HG02623 (cell line): ENCODE measurements around the gene MPDU1.

Source experiments
- ATAC-seq: cut with Tn5 transposase; IDR thresholded peaks from one replicate; pipeline ENCODE4 v1.9.1; 2021; ENCODE audit warnings: moderate library complexity; ENCODE audit not compliant: unreplicated experiment

MPDU1 gene

DNA sequence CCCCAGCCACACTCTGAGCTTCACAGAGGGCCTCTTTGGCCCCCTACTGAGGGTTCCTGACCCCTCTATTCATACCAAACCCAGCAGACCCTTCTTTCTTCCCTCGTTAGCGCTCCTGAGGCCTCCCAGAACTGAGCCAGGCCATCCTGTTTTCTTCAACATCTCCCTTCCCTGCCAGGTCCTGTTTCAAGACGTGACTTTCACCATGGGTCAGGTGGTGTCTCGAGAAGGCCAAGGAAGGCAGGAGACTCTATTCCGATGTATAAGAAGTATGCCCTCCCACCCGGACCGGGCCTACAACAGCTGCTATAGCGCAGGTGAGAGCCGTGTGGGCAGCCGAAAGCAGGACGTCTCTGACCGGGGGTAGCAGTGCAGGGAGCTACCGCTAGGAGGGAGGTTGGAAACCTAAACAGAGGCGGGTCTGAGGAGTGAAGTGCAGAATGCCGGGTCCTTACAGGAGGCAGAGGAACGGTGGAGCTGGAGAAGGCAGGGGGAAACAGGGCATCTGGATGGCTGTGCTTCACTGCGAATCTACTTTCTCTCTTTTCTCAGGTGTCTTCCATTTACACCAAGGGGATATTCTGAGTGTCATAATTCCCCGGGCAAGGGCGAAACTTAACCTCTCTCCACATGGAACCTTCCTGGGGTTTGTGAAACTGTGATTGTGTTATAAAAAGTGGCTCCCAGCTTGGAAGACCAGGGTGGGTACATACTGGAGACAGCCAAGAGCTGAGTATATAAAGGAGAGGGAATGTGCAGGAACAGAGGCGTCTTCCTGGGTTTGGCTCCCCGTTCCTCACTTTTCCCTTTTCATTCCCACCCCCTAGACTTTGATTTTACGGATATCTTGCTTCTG is 23.3 kb upstream of the MPDU1 start:
- ATAC-seq, result no peak

DNA sequence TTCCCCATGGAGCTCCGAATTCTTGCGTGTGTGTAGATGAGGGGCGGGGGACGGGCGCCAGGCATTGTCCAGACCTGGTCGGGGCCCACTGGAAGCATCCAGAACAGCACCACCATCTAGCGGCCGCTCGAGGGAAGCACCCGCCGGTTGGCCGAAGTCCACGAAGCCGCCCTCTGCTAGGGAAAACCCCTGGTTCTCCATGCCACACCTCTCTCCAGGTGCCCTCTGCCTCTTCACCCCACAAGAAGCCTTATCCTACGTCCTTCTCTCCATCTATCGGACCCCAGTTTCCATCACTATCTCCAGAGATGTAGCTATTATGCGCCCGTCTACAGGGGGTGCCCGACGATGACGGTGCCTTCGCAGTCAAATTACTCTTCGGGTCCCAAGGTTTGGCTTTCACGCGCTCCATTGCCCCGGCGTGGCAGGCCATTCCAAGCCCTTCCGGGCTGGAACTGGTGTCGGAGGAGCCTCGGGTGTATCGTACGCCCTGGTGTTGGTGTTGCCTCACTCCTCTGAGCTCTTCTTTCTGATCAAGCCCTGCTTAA is 22.6 kb upstream of the MPDU1 start:
- ATAC-seq, result peak; percentile 41

DNA sequence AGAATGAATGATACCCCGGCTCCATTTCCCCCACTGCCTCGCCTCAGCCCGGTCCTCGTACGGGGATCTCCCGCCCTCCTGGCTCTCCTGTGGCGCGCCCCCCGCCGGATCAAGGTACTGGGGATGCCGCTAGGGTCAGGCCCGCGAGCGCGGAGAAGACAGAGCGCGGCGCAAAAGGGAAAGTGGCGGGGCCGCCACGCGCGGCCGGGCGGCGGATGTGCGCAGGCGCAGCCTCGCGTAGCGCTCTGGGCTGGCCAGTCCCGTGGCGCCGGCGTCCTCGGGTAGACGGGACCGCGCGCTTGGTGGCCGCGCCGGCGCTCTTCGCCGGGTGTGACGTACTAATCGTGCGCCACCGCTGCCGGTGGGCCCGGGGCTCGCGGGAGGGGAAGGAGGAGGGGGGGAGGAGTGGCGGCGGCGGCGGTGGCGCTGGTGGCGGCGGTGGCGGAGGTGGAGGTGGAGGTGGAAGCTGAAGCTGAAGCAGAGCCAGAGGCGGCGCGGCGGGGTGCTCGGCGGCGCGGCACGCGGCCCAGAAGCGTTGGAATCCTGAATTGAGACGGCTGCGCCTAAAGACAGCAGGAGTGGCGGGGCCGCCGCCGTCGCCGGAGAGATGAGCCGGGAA is 22.0 kb upstream of the MPDU1 start, which contains the start of gene SENP3:
Gene SENP3, plus strand, starts transcription at position 331 of the 619 bp plus-strand sequence. CDS start 1,158 bp downstream, outside the sequence.
- ATAC-seq, result peak; percentile 65

DNA sequence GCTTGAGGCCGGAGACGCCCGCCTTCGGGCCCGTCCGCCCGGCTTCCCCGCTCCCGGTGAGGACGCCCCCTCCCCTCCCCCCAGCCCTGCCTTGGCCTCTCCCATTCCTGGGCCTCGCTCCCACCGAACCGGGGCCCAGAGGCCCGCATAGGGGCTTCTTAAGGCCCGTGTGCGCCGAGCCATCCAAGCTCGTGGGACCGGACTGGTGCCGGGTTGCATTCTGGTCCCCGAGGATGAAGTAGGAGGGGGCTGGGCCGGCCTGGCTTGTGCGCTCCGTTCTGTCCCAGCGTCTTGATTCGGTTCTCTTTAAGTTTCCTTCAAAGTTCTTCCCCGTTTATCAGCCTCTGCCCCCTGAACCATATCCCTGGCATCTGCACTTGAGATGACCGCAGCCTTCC is 21.4 kb upstream of the MPDU1 start:
- no peak for ATAC-seq

DNA sequence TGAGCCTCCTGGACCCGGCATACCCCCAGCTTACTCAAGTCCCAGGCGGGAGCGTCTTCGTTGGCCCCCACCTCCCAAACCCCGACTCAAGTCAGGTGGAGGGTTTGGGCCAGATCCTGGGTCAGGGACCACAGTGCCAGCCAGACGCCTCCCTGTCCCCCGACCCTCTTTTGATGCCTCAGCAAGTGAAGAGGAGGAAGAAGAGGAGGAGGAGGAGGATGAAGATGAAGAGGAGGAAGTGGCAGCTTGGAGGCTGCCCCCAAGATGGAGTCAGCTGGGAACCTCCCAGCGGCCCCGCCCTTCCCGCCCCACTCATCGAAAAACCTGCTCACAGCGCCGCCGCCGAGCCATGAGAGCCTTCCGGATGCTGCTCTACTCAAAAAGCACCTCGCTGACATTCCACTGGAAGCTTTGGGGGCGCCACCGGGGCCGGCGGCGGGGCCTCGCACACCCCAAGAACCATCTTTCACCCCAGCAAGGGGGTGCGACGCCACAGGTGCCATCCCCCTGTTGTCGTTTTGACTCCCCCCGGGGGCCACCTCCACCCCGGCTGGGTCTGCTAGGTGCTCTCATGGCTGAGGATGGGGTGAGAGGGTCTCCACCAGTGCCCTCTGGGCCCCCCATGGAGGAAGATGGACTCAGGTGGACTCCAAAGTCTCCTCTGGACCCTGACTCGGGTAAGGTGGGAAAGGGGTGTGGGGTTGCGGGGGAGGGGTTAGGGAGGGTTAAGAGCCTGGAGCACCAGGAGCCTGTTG is 20.4 kb upstream of the MPDU1 start:
- ATAC-seq, result no peak

DNA sequence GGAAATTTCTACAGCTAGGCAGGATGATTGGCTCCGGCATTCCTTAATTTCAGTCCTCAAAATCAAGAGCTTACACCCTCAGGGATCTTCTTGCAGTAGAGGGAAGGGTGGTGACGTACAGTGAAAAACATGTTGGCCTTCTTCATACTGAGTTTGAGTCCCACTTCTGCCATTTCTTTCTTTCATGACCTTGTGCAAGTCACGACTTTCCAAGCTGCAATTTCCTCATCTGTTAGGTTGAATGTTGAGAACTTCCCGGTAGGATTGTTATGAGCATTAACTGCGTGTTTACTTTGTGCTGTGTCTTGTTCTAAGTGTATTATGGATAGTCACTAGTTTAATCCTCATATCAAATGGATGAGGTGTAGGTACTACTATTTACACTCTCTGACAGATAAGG is 14.1 kb upstream of the MPDU1 start:
- no peak for ATAC-seq

DNA sequence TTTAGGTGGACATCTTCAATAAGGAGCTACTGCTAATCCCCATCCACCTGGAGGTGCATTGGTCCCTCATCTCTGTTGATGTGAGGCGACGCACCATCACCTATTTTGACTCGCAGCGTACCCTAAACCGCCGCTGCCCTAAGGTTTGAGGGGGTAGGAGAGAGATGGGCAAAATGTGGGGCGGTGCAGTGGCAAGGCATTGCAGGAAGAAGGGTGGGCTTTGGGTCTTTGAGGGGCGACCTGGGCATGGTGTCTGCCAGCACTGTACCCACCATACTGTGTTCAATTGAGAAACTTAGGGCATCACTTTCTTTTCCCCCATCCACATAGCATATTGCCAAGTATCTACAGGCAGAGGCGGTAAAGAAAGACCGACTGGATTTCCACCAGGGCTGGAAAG is 13.3 kb upstream of the MPDU1 start:
- ATAC-seq, result no peak

DNA sequence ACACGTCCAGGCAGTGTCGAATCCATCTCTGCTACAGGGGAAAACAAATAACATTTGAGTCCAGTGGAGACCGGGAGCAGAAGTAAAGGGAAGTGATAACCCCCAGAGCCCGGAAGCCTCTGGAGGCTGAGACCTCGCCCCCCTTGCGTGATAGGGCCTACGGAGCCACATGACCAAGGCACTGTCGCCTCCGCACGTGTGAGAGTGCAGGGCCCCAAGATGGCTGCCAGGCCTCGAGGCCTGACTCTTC is 11.4 kb upstream of the MPDU1 start:
- no peak for ATAC-seq

DNA sequence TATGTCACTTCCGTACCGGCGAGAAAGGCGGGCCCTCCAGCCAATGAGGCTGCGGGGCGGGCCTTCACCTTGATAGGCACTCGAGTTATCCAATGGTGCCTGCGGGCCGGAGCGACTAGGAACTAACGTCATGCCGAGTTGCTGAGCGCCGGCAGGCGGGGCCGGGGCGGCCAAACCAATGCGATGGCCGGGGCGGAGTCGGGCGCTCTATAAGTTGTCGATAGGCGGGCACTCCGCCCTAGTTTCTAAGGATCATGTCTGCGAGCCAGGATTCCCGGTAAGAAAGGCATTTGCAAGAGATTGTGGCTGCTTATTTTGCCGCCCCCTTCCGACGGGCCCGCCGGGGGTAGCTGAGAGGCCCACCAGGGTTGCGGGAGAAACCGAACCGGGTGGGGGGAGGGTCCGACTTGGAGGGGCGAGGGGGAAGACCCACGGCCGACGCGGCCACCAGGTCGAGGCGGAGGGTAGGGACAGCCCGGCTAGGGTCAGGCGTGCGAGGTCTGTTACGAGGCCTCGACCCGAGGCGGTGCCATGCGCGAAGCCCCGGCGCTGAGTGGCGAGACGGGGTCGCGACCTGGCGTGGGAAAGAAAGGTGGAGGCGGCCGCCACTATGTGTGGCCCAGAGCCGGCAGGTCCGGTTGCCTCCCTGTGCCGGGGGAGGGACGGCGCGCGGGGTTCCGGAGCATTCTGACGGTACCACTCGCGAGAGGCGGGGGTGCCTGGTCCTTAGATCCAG is 10.9 kb upstream of the MPDU1 start:
- ATAC-seq, result peak; percentile 85

DNA sequence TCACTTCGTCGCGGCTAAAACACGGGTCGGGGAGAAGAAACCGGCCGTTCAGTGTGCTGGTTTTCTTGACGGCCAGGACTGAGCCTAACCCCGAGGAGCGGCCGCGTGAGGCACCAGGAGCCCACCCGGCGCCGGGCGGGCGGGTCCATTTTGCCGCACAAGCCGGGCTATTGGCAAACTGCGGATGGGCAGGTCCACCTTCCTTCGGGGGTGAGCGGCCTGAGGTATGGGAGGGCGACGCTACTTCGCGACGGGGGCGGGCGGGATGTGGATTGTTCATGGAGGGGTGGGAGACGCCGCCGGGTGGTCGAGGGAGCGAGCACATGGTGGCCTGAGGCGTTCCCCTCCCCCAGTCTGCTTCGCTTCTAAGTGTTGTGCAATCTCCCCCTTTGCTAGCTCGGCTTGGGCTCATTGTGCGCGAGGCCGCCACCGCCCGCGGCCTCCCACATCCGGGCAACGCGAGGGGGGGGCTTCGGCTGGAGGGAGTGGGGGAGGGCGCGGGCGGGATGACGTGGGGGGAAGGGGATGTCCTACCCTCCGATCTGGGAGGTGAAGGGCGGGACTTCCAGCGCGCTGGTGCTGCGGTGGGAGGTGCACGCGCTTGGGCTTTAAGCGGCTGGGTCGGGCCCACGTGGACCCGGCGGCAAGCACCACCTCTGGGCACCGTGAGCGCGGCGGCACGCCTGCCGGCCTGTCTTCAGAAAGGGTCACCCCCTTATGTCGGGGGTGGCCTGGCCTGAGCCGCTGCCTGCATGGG is 10.2 kb upstream of the MPDU1 start:
- ATAC-seq, result no peak

DNA sequence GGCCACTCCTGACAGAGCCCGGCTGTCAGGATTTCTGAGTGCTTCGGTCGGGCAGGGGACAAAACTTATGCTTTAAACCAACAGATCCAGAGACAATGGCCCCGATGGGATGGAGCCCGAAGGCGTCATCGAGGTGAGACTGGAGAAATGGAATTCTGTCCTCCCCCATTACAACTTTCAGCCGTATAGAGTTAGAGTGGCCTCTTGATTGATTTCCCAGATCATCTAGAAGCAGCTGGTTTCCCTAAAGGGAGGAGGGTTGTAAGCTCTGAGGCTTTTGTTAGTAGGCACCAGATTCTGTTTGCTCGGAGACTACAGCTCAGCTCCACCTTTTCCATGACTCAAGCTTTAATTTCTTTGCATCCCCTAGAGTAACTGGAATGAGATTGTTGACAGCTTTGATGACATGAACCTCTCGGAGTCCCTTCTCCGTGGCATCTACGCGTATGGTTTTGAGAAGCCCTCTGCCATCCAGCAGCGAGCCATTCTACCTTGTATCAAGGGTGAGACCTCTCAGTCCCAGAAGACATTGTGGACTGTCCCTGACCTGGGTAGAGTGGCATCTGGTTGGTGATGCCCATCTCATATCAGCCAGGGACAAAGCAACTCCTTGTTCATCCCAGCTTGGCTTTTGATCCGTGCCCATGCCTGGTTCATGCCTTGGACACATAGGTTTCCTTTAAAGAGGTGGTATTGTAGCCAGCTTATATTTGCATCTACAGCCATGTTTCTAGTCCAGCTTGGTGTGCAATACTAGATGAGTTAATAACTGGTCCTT is 9.3 kb upstream of the MPDU1 start:
- ATAC-seq, result no peak

DNA sequence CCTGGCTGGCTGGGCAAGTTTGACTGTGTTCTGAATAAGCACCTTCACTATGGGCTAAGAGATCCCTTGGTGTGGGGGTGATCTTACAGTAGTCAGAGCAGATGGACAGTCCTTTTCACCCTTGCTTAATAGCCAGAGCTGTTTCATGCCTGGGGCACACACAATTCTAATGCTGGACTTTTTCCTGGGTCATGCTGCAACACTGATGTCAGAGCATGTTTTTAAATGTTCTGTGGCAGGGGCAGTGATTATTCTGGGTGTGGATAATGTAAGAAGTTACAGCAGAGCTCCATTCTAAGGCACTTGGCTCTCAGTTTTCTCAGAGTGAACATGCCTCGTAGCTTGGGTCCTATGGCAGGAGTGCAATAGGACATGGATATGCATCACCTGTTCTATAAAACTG is 8.2 kb upstream of the MPDU1 start:
- ATAC-seq, result no peak

DNA sequence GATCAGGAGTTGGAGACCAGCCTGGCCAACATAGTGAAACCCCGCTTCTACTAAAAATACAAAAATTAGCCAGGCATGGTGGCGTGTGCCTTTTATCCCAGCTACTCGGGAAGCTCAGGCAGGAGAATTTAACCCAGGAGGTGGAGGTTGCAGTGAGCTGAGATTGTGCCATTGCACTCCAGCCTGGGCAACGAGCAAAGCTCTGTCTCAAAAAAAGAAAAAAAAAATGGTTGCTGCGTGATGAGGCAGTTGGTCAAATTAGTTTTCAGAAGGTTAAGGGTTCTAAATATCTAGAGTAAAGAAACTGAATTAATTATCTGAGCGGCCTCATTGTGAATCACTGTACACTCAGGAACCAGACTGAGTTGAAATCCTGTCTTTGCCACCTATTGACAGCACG is 7.7 kb upstream of the MPDU1 start:
- no peak for ATAC-seq

DNA sequence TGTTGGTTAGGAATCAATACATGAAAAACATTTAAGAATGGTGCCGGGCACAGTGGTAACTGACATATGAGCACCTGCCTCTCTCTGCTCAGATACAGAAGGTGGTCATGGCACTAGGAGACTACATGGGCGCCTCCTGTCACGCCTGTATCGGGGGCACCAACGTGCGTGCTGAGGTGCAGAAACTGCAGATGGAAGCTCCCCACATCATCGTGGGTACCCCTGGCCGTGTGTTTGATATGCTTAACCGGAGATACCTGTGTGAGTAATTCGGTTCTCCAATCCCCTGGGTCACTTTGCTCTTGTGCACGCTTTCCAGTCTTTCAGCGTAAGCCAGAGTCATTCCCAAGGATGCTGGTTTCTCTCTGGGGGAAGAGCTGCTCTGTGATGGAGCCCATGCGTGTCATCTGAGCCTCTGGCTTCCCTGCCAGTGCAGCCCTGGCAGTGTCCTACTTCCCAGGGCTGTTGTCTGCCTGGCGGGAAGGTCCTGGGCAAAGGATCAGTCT is 7.2 kb upstream of the MPDU1 start:
- ATAC-seq, result no peak

DNA sequence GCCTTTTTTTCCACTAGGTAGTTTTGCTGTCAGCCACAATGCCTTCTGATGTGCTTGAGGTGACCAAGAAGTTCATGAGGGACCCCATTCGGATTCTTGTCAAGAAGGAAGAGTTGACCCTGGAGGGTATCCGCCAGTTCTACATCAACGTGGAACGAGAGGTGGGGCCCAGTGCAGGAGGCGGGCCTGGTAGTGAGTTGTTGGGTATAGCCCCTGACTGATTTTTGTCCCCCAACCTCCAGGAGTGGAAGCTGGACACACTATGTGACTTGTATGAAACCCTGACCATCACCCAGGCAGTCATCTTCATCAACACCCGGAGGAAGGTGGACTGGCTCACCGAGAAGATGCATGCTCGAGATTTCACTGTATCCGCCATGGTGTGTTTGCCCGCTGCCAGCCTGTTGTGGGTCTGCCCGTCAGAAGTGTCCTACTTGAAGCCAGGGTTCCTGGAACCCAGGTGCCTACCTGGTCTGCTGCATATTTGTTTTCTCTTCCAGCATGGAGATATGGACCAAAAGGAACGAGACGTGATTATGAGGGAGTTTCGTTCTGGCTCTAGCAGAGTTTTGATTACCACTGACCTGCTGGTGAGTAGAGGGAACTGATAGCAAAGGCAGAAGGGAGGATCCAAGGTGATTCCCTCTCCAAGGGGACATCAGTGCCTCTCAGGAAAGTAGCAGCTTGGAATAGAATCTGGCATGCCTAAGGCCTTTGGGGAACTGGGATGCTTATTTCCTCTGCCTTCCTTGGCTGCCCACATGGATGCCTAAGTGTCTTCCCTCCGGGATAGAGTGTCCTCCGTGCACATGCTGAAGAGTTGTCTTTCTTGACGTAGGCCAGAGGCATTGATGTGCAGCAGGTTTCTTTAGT is 6.1 kb upstream of the MPDU1 start:
- ATAC-seq, result no peak

DNA sequence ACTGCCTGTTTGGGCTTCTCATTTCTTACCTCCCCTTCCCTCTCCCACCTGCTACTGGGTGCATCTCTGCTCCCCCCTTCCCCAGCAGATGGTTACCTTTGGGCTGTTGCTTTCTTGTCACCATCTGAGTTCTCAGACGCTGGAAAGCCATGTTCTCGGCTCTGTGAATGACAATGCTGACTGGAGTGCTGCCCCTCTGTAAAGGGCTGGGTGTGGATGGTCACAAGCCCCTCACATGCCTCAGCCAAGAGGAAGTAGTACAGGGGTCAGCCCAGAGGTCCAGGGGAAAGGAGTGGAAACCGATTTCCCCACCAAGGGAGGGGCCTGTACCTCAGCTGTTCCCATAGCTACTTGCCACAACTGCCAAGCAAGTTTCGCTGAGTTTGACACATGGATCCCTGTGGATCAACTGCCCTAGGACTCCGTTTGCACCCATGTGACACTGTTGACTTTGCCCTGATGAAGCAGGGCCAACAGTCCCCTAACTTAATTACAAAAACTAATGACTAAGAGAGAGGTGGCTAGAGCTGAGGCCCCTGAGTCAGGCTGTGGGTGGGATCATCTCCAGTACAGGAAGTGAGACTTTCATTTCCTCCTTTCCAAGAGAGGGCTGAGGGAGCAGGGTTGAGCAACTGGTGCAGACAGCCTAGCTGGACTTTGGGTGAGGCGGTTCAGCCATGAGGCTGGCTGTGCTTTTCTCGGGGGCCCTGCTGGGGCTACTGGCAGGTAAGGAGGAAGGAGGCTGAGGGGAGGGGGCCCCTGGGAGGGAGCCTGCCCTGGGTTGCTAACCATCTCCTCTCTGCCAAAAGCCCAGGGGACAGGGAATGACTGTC is 4.4 kb upstream of the MPDU1 start, which contains the start of gene CD68:
Gene CD68, plus strand, starts transcription at position 638 of the 833 bp plus-strand sequence. Its CDS starts 40 bp downstream, at position 678.
- no peak for ATAC-seq

DNA sequence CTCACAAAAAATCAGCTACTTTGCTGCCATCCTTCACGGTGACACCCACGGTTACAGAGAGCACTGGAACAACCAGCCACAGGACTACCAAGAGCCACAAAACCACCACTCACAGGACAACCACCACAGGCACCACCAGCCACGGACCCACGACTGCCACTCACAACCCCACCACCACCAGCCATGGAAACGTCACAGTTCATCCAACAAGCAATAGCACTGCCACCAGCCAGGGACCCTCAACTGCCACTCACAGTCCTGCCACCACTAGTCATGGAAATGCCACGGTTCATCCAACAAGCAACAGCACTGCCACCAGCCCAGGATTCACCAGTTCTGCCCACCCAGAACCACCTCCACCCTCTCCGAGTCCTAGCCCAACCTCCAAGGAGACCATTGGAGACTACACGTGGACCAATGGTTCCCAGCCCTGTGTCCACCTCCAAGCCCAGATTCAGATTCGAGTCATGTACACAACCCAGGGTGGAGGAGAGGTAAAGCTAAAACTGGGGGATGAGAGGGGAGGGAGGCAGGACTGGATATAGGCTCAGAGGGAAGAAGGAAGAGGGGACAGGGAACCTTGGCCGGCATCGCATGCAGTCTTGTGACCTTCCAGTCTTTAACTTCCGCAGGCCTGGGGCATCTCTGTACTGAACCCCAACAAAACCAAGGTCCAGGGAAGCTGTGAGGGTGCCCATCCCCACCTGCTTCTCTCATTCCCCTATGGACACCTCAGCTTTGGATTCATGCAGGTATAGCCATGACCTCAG is 3.6 kb upstream of the MPDU1 start:
- no peak for ATAC-seq
